Panc1 (cell line): ENCODE results near the gene PKMYT1.

Experiments used
- POLR2AphosphoS5 ChIP-seq: IDR thresholded peaks from 2 replicates; pipeline ENCODE4 v1.6.1; 2012; ENCODE audit warnings: mild to moderate bottlenecking, low read depth, low read length, moderate library complexity
- SIN3A ChIP-seq: IDR thresholded peaks from 2 replicates; pipeline ENCODE4 v1.6.1; 2012; ENCODE audit warnings: low read depth, mild to moderate bottlenecking, low read length, moderate library complexity, borderline replicate concordance; ENCODE audit not compliant: insufficient read depth
- TCF7L2 ChIP-seq: IDR thresholded peaks from 2 replicates; pipeline ENCODE4 v1.6.1; 2011; ENCODE audit warnings: mild to moderate bottlenecking, low read depth, low read length, inconsistent platforms
- TF ChIP-seq, protein P1 (sequence below): fragments of 450-650 bp; IDR thresholded peaks from 2 replicates; pipeline ENCODE4 v1.5.1; 2017; ENCODE audit warnings: mild to moderate bottlenecking
- TF ChIP-seq, protein P2 (sequence below), 2 experiments: IDR thresholded peaks; 2 replicates each; pipeline ENCODE4 v1.6.1; 2011 to 2012; ENCODE audit warnings: low read depth in 2 of 2, control low read depth in 1 of 2, low read length in 1 of 2, mild to moderate bottlenecking in 1 of 2, moderate library complexity in 1 of 2; ENCODE audit not compliant: insufficient read depth in 1 of 2

DNA sequence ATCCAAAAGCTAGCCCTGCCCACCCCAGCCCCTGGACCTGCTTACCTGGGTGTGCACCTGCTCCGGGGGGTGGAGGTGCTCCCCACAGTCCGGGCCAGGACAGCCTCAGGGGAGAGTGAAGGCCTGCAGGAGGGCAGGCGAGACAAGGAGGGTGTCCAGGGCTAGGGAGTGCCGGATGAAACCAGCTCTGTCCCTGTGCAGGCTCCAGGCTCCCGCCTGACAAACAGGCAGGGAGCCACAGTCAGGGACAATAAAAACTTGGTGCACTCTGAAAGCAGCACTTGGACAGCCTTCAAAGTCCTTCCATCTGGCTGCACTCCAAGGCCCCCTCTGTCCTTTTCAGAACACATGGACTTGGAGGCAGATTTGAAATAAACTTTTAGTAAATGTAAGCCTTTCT, 7.2 kb downstream of the PKMYT1 start:
- TF ChIP-seq, protein P1, sequence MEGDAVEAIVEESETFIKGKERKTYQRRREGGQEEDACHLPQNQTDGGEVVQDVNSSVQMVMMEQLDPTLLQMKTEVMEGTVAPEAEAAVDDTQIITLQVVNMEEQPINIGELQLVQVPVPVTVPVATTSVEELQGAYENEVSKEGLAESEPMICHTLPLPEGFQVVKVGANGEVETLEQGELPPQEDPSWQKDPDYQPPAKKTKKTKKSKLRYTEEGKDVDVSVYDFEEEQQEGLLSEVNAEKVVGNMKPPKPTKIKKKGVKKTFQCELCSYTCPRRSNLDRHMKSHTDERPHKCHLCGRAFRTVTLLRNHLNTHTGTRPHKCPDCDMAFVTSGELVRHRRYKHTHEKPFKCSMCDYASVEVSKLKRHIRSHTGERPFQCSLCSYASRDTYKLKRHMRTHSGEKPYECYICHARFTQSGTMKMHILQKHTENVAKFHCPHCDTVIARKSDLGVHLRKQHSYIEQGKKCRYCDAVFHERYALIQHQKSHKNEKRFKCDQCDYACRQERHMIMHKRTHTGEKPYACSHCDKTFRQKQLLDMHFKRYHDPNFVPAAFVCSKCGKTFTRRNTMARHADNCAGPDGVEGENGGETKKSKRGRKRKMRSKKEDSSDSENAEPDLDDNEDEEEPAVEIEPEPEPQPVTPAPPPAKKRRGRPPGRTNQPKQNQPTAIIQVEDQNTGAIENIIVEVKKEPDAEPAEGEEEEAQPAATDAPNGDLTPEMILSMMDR = no peak
- TF ChIP-seq, protein P2, sequence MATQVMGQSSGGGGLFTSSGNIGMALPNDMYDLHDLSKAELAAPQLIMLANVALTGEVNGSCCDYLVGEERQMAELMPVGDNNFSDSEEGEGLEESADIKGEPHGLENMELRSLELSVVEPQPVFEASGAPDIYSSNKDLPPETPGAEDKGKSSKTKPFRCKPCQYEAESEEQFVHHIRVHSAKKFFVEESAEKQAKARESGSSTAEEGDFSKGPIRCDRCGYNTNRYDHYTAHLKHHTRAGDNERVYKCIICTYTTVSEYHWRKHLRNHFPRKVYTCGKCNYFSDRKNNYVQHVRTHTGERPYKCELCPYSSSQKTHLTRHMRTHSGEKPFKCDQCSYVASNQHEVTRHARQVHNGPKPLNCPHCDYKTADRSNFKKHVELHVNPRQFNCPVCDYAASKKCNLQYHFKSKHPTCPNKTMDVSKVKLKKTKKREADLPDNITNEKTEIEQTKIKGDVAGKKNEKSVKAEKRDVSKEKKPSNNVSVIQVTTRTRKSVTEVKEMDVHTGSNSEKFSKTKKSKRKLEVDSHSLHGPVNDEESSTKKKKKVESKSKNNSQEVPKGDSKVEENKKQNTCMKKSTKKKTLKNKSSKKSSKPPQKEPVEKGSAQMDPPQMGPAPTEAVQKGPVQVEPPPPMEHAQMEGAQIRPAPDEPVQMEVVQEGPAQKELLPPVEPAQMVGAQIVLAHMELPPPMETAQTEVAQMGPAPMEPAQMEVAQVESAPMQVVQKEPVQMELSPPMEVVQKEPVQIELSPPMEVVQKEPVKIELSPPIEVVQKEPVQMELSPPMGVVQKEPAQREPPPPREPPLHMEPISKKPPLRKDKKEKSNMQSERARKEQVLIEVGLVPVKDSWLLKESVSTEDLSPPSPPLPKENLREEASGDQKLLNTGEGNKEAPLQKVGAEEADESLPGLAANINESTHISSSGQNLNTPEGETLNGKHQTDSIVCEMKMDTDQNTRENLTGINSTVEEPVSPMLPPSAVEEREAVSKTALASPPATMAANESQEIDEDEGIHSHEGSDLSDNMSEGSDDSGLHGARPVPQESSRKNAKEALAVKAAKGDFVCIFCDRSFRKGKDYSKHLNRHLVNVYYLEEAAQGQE (IDR thresholded peaks at IDR 0.05; ENCODE audit: insufficient read depth in 1 of 2, low read depth in 2 of 2, low read length in 1 of 2) = no peak
- TF ChIP-seq SIN3A = 0 out of 2 replicates have a peak, but pooled peaks have one; percentile 63
- TF ChIP-seq POLR2AphosphoS5 = peak; percentile 73; the same call in 1 of the 2 replicates
- TF ChIP-seq TCF7L2 = peak; percentile 48; the same call in 1 of the 2 replicates
